Osteocyte (in vitro differentiated cells): Measurements from ENCODE around the gene HMG20A. TPM values are rescaled to one million over a fixed set of nuclear protein-coding genes. Genes with fewer than 3 reads are reported as not detected.

ENCODE experiments used
- DNase-seq: peaks from one replicate; pipeline ENCODE4 v3.0.0; 2021; ENCODE audit warnings: mixed read lengths; ENCODE audit not compliant: unreplicated experiment; ENCODE audit errors: extremely low spot score
- H3K27ac Mint-ChIP-seq: one replicate; pipeline ENCODE4 v1.8.0; 2021; ENCODE audit warnings: mild to moderate bottlenecking, mixed read lengths; ENCODE audit not compliant: unreplicated experiment
- H3K27me3 Mint-ChIP-seq: one replicate; pipeline ENCODE4 v1.8.0; 2021; ENCODE audit warnings: mixed read lengths; ENCODE audit not compliant: unreplicated experiment
- H3K36me3 Mint-ChIP-seq: one replicate; pipeline ENCODE4 v1.8.0; 2021; ENCODE audit warnings: mixed read lengths; ENCODE audit not compliant: unreplicated experiment
- H3K4me1 Mint-ChIP-seq: one replicate; pipeline ENCODE4 v1.8.0; 2021; ENCODE audit warnings: mixed read lengths; ENCODE audit not compliant: unreplicated experiment
- H3K4me3 Mint-ChIP-seq: one replicate; pipeline ENCODE4 v1.8.0; 2021; ENCODE audit warnings: mild to moderate bottlenecking, moderate library complexity, mixed read lengths; ENCODE audit not compliant: unreplicated experiment
- H3K9me3 Mint-ChIP-seq: one replicate; pipeline ENCODE4 v1.8.0; 2021; ENCODE audit warnings: mixed read lengths; ENCODE audit not compliant: unreplicated experiment
- CTCF ChIP-seq: fragments of 200-600 bp; sonication (generic); IDR thresholded peaks from 2 replicates; pipeline ENCODE4 v1.5.0; 2021; ENCODE audit warnings: antibody characterized with exemption, mild to moderate bottlenecking, moderate library complexity
- total RNA-seq: library from RNA; stranded (reverse); gene quantifications from 2 replicates; pipeline ENCODE4 v1.2.1, GENCODE V29; 2021

The HMG20A gene
- total RNA-seq, 1 donor from 2014 or later = 49.5 TPM

GRCh38 chr15:77503240-77503639 is 82.6 kb downstream of the HMG20A start:
- Mint-ChIP-seq H3K4me1 (peaks cover 63% of the 10 kb centered on the region), H3K36me3 (no peaks in the 10 kb centered on the region), H3K9me3 (no peaks in the 10 kb centered on the region), H3K27me3 (no peaks in the 10 kb centered on the region), H3K4me3 (no peak overlapping the region), H3K27ac (no peak overlapping the region)
- no peak for TF ChIP-seq CTCF
- DNase-seq = no peak

- H3K27ac Mint-ChIP-seq = no peak overlapping the region
- H3K9me3 Mint-ChIP-seq = no peaks in the 10 kb centered on the region
- no peak for DNase-seq
- no peak overlapping the region for H3K4me3 Mint-ChIP-seq
- peaks cover 63% of the 10 kb centered on the region for H3K4me1 Mint-ChIP-seq
- H3K36me3 Mint-ChIP-seq = no peaks in the 10 kb centered on the region
- no peaks in the 10 kb centered on the region for H3K27me3 Mint-ChIP-seq
- TF ChIP-seq CTCF = no peak
These were observed 83.1 kb downstream of the HMG20A start for GRCh38 chr15:77503764-77504163.

- Mint-ChIP-seq H3K27ac (no peak overlapping the region), H3K4me3 (no peak overlapping the region), H3K27me3 (no peaks in the 10 kb centered on the region), H3K36me3 (no peaks in the 10 kb centered on the region), H3K9me3 (no peaks in the 10 kb centered on the region), H3K4me1 (peaks cover 62% of the 10 kb centered on the region)
- TF ChIP-seq CTCF = no peak
- peak; percentile 76 for DNase-seq
These were observed 83.6 kb downstream of the HMG20A start for GRCh38 chr15:77504306-77504705.

- no peak overlapping the region for H3K27ac Mint-ChIP-seq
- H3K4me1 Mint-ChIP-seq = peaks cover 60% of the 10 kb centered on the region
- no peak overlapping the region for H3K4me3 Mint-ChIP-seq
- DNase-seq = no peak
- no peak for TF ChIP-seq CTCF
- H3K36me3 Mint-ChIP-seq = no peaks in the 10 kb centered on the region
- H3K27me3 Mint-ChIP-seq = no peaks in the 10 kb centered on the region
- no peaks in the 10 kb centered on the region for H3K9me3 Mint-ChIP-seq
These were observed 84.2 kb downstream of the HMG20A start for GRCh38 chr15:77504871-77505270.

- DNase-seq = no peak
- Mint-ChIP-seq H3K27me3 (no peaks in the 10 kb centered on the region), H3K4me1 (peaks cover 60% of the 10 kb centered on the region), H3K9me3 (no peaks in the 10 kb centered on the region), H3K4me3 (no peak overlapping the region), H3K27ac (no peak overlapping the region), H3K36me3 (no peaks in the 10 kb centered on the region)
- TF ChIP-seq CTCF = no peak
These were observed 84.9 kb downstream of the HMG20A start for GRCh38 chr15:77505556-77505955.
